ENCODE data around the gene PPP1R2. TPM values are rescaled to one million over a fixed set of nuclear protein-coding genes. Genes with fewer than 3 reads are reported as not detected.
A peak's percentile ranks its signal among the peaks of the same experiment; 100 is the strongest.
"Not testable (repeated sequence)": the region's sequence is repeated elsewhere in the genome, so short reads cannot be mapped to it uniquely, and the experiment has no call there.

PPP1R2 gene
- total and polyA plus RNA-seq, 5 donors = 31.1 to 52.4 (median 46.3) TPM

DNA sequence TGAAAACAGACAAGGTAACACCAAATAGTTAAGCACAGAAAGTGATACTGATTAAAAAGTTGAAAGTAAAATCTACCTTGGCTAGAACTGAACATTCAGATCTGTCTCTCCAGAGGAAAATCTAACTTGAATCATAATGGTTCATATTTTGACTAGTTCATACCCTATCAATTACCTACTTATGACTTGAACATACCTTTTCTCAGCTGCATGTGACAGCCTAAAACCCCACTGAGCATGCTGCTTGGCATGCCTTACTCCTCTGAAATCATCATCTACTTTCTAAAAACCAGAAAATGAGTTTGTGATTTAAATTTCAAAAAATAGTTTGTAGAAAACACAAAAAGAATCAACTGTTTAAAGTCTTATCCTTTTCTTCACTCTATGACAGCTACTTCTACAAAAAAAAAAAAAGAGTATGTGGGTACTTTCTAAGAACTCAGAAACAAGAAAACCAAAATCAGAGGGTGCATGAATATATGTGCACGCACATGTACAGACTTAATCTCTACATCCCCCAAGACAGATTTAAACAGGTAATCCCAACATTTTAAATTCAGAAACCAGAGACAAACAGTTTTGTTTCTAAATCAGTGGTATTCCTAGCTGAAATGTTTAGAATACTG lies 28.4 kb downstream of the PPP1R2 start:
- DNase-seq, ATAC-seq: not testable (repeated sequence)
- WGBS = 97% methylated on average over 1 of the region's 1 CpG

DNA sequence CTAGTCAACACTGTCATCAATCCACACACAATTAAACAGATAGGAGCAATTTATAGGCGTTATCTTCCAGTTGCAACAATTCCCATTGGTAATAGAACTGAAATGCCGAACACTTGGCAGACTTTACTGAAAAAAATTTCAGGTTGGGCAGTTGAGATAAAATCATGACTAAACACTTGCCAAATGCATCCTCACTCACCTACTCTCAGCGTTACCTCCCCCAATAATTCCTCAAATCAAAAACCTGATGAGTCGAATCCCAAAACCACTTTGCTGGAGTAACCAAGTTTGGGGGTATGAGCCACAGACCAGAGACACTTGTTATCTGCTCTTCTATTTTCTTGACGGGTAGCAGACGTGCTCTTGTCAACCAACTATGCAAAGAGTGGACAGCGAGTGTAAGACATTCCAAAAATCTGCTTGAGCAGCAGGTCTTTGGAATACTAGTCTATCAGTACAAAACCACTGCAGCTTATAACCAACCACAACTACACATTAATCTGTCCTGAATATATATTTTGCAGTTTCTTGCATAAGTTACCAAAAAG lies 30.3 kb downstream of the PPP1R2 start:
- intact Hi-C loops (cut with DNase I) = no loop called here
- no peaks in the 10 kb centered on the region for H3K27me3 ChIP-seq (ENCODE audit: control insufficient read depth, insufficient read depth)
- H3K9me3 ChIP-seq (ENCODE audit: control insufficient read depth, low read length) = no peaks in the 10 kb centered on the region
- no peaks in the 10 kb centered on the region for H3K4me1 ChIP-seq (ENCODE audit: control insufficient read depth, insufficient read depth, low read length)
- DNase-seq (no peak), ATAC-seq (no peak)
- WGBS = 60% methylated on average over 7 of the region's 7 CpGs
- H3K4me3 ChIP-seq (ENCODE audit: low read length) = no peak overlapping the region
- H3K27ac ChIP-seq (ENCODE audit: low read length) = no peak overlapping the region

More for the DNA sequence above, 28.4 kb downstream of the PPP1R2 start:
- intact Hi-C loops (cut with DNase I); H3K4me1 ChIP-seq (ENCODE audit: control insufficient read depth, insufficient read depth, low read length); H3K27ac ChIP-seq (ENCODE audit: low read length); H3K27me3 ChIP-seq (ENCODE audit: control insufficient read depth, insufficient read depth); H3K9me3 ChIP-seq (ENCODE audit: control insufficient read depth, low read length); H3K4me3 ChIP-seq (ENCODE audit: low read length): not testable (repeated sequence)

DNA sequence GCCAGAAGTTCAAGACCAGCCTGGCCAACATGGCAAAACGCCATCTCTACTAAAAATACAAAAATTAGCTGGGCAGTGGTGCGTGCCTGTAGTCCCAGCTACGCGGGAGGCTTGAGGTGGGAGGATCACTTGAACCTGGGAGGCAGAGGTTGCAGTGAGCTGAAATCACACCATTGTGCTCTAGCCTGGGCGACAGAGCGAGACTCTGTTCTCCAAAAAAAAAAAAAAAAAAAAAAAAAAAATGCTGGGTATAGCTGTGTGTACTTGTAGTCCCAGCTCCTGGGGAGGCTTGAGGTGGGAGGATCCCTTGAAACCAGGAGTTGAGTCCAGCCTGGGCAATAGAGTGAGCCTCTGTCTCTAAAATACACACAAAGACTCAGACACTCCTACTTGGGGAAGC lies 32.0 kb downstream of the PPP1R2 start:
- intact Hi-C loops (cut with DNase I) = no loop called here
- no peaks in the 10 kb centered on the region for H3K27me3 ChIP-seq (ENCODE audit: control insufficient read depth, insufficient read depth)
- H3K4me3 ChIP-seq (ENCODE audit: low read length) = no peak overlapping the region
- ATAC-seq (no peak), DNase-seq (peak in 1 of 3 donors; percentile 32)
- no peaks in the 10 kb centered on the region for H3K4me1 ChIP-seq (ENCODE audit: control insufficient read depth, insufficient read depth, low read length)
- WGBS = 97% methylated on average over 6 of the region's 6 CpGs
- H3K27ac ChIP-seq (ENCODE audit: low read length) = no peak overlapping the region
- H3K9me3 ChIP-seq (ENCODE audit: control insufficient read depth, low read length) = no peaks in the 10 kb centered on the region

DNA sequence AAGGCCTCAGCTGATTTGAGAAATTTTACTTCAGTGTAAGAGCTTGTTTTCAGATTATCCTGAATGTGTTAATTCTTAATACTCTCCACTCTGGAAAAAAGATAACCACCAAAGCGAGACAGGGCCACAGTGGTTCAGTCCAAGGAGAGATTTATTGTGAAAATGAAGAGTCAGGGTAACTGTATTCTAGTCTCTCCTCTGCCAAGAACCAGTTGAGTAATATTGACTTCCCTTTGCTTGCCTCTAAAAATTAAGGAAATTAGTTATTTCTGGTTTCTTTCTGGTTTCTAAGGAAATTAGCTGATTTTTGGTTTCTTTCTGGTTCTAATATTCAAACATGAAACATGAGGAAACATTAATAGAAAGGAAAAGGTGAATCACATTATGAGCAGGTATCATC lies 34.9 kb downstream of the PPP1R2 start:
- Histone ChIP-seq H3K4me1 (ENCODE audit: control insufficient read depth, insufficient read depth, low read length) (no peaks in the 10 kb centered on the region), H3K27me3 (ENCODE audit: control insufficient read depth, insufficient read depth) (no peaks in the 10 kb centered on the region), H3K4me3 (ENCODE audit: low read length) (no peak overlapping the region), H3K9me3 (ENCODE audit: control insufficient read depth, low read length) (no peaks in the 10 kb centered on the region), H3K27ac (ENCODE audit: low read length) (no peak overlapping the region)
- ATAC-seq (peak in 1 of 2 donors; percentile 76), DNase-seq (no peak)
- intact Hi-C loops (cut with DNase I) = no loop called here
- 70% methylated on average over 1 of the region's 1 CpG for WGBS

DNA sequence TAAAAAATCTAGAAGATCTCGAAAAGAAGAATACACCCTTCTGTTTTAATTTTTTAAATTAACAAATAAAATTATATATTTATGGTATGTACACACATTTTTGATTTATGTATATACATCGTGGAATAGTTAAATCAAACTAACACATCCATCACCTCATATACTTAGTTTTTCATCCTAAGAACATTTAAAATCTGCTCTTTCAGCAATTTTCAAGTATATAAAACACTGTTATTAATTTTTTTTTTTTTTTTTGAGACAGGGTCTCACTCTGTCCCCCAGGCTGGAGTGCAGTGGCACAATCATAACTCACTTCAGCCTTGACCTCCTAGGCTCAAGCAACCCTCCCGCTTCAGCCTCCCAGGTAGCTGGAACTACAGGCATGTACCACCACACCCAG lies 67.5 kb downstream of the PPP1R2 start:
- Histone ChIP-seq H3K4me1 (ENCODE audit: control insufficient read depth, insufficient read depth, low read length) (no peaks in the 10 kb centered on the region), H3K27ac (ENCODE audit: low read length) (no peak overlapping the region), H3K9me3 (ENCODE audit: control insufficient read depth, low read length) (no peaks in the 10 kb centered on the region), H3K4me3 (ENCODE audit: low read length) (no peak overlapping the region), H3K27me3 (ENCODE audit: control insufficient read depth, insufficient read depth) (no peaks in the 10 kb centered on the region)
- 95% methylated on average over 3 of the region's 3 CpGs for WGBS
- DNase-seq (no peak), ATAC-seq (no peak)
- intact Hi-C loops (cut with DNase I) = no loop called here

DNA sequence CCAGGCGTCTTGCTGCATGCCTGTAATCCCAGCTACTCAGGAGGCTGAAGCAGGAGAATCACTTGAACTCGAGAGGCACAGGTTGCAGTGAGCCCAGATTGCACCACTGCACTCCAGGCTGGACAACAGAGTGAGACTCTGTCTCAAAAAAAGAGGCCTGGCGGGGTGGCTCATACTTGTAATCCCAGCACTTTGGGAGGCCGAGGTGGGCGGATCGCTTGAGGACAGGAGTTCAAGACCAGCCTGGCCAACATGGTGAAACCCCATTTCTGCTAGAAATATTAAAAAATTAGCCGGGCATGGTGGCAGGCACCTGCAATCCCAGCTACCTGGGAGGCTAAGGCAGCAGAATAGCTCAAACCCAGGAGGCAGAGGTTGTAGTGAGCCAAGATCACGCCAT lies 68.0 kb downstream of the PPP1R2 start:
- H3K9me3 ChIP-seq (ENCODE audit: control insufficient read depth, low read length); ATAC-seq; H3K4me1 ChIP-seq (ENCODE audit: control insufficient read depth, insufficient read depth, low read length); H3K27ac ChIP-seq (ENCODE audit: low read length); H3K27me3 ChIP-seq (ENCODE audit: control insufficient read depth, insufficient read depth); DNase-seq; H3K4me3 ChIP-seq (ENCODE audit: low read length); intact Hi-C loops (cut with DNase I): not testable (repeated sequence)
- 92% methylated on average over 8 of the region's 8 CpGs for WGBS

DNA sequence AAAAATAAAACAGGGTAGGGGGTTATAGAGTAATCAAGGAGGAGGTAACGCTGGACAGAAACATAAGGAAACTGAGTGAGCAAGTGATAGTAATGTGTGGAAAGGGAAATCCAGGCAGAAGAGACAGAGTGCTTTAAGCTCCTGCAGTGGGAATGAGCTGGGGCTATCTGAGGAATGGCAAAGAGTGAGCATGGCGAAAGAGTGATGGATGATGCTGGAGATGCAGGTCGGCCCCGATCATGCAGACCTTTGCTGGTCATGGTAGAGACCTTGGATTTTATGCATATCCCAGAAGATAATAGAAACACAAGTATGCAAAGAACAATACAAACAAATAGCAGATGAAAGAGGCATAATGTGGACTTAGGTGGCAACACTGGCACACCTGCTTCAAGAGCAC lies 74.3 kb downstream of the PPP1R2 start:
- H3K27ac ChIP-seq (ENCODE audit: low read length) = no peak overlapping the region
- intact Hi-C loops (cut with DNase I) = no loop called here
- no peaks in the 10 kb centered on the region for H3K27me3 ChIP-seq (ENCODE audit: control insufficient read depth, insufficient read depth)
- no peaks in the 10 kb centered on the region for H3K9me3 ChIP-seq (ENCODE audit: control insufficient read depth, low read length)
- ATAC-seq = no peak
- DNase-seq = no peak
- no peaks in the 10 kb centered on the region for H3K4me1 ChIP-seq (ENCODE audit: control insufficient read depth, insufficient read depth, low read length)
- WGBS = 87% methylated on average over 4 of the region's 4 CpGs
- H3K4me3 ChIP-seq (ENCODE audit: low read length) = no peak overlapping the region

DNA sequence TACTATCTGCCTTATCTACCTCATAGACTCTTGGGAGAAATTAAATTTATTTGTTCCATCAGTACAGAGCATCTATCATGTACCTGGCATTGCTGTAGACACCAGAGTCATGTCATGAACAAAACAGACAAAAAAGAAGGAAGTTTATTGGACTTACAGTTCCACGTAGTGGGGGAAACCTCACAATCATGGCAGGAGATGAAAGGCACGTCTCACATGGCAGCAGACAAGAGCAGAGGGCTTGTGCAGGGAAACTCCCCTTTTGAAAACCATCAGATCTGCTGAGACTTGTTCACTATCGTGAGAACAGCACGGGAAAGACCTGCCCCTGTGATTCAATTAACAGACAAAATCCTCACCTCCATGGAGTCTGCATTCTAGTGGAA lies 74.7 kb downstream of the PPP1R2 start:
- no peak for ATAC-seq
- intact Hi-C loops (cut with DNase I) = no loop called here

DNA sequence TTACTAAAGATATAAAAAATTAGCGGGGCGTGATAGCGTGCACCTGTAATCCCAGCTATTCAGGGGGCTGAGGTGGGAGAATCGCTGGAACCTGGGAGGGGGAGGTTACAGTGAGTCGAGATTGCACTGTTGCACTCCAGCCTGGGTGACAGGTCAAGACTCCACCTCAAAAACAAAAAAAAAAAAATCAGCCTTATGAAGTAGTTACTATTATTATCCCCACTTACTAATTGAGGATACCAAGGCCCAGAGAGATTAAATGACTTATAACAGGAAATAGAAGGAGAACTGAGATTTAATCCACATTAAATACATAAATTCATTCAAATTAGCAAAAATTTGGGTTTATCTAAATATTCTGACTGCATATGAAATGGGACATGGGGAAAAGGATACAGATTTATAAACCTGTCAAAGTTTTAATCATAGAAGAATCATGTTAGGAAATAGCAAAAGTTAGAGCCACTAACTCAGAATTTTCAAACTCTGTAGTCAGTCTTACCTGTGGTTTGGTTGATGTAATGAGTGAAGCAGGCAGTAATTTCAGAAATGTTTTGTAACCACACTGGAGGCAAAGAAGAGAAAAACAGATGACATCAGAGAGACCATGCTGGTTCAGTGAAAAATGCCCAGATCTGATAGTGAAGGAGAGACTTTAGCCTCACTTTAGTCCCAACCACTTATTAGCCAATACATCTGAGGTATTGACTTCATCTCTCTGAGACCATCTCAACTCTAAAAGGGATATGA lies 75.3 kb downstream of the PPP1R2 start:
- no peaks in the 10 kb centered on the region for H3K9me3 ChIP-seq (ENCODE audit: control insufficient read depth, low read length)
- WGBS = 87% methylated on average over 5 of the region's 5 CpGs
- H3K27ac ChIP-seq (ENCODE audit: low read length) = no peak overlapping the region
- no peak overlapping the region for H3K4me3 ChIP-seq (ENCODE audit: low read length)
- no peaks in the 10 kb centered on the region for H3K27me3 ChIP-seq (ENCODE audit: control insufficient read depth, insufficient read depth)
- intact Hi-C loops (cut with DNase I) = no loop called here
- no peaks in the 10 kb centered on the region for H3K4me1 ChIP-seq (ENCODE audit: control insufficient read depth, insufficient read depth, low read length)
- no peak for DNase-seq
- no peak for ATAC-seq

More for the DNA sequence above, 74.7 kb downstream of the PPP1R2 start:
- no peak for DNase-seq
- H3K4me1 ChIP-seq (ENCODE audit: control insufficient read depth, insufficient read depth, low read length) = no peaks in the 10 kb centered on the region
- no peaks in the 10 kb centered on the region for H3K27me3 ChIP-seq (ENCODE audit: control insufficient read depth, insufficient read depth)
- H3K27ac ChIP-seq (ENCODE audit: low read length) = no peak overlapping the region
- no peak overlapping the region for H3K4me3 ChIP-seq (ENCODE audit: low read length)
- H3K9me3 ChIP-seq (ENCODE audit: control insufficient read depth, low read length) = no peaks in the 10 kb centered on the region
- 75% methylated on average over 4 of the region's 4 CpGs for WGBS

DNA sequence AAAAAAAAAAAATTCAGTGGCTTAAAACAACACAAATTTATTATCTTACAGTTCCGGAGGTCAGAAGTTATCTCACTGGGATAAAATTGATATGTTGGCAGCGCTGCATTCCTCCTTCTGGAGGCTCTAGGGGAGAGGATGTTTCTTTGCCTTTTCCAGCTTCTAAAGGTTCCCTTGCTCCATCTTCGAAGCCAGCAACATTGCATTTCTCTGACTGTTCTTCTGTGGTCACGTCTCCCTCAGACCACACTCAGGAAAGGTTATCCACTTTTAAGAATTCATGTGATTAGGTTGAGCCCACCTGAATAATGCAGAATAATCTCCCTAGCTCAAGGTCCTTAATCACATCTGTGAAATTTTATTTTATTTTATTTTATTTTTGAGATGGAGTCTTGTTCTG lies 76.9 kb downstream of the PPP1R2 start:
- no peak overlapping the region for H3K27ac ChIP-seq (ENCODE audit: low read length)
- no peaks in the 10 kb centered on the region for H3K4me1 ChIP-seq (ENCODE audit: control insufficient read depth, insufficient read depth, low read length)
- 71% methylated on average over 4 of the region's 4 CpGs for WGBS
- no peaks in the 10 kb centered on the region for H3K9me3 ChIP-seq (ENCODE audit: control insufficient read depth, low read length)
- DNase-seq = no peak
- H3K4me3 ChIP-seq (ENCODE audit: low read length) = no peak overlapping the region
- no peak for ATAC-seq
- H3K27me3 ChIP-seq (ENCODE audit: control insufficient read depth, insufficient read depth) = no peaks in the 10 kb centered on the region
- intact Hi-C loops (cut with DNase I) = no loop called here

Measured in right cardiac atrium (tissue), 5 donors.